Inflammatory macrophage treated with lipopolysaccharide for 4 hours (primary cell): Measurements from ENCODE around the gene MATCAP1.
A peak's percentile ranks its signal among the peaks of the same experiment; 100 is the strongest.

Source experiments
- DNase-seq: peaks from one replicate; pipeline ENCODE4 v3.0.0-alpha.2; 2020

Gene MATCAP1

GRCh38 chr16:67190448-67191399 lies 7.0 kb upstream of the MATCAP1 start:
- DNase-seq = no peak

GRCh38 chr16:67190041-67190440 lies 6.3 kb upstream of the MATCAP1 start, which contains the start of gene EXOC3L1:
EXOC3L1 (minus strand) TSS chr16:67190136; CDS start chr16:67189676, 460 bp downstream.
- DNase-seq = no peak

DNA sequence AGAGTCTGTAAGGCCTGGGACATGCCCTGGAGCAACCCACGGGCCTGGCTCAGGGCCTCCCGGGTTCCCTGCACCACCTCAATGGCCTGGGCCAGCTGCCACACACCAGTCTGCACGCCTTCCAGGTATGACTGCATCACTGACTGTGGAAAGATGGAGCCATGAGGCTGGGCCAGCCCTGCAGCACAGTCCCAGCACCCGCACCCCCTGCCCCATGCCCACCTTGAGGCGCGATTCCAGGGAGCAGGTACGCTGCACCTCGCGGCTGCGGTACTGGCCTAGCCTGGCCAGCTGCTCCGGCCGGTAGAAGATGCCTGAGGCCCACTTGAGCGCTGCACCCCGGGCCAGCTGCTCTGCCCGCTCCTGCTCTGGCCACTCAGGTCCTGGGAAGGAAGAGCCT lies 5.0 kb upstream of the MATCAP1 start:
- DNase-seq = no peak

- DNase-seq = no peak
These were observed 4.6 kb upstream of the MATCAP1 start for GRCh38 chr16:67188323-67188722.

- no peak for DNase-seq
These were observed 3.6 kb upstream of the MATCAP1 start for GRCh38 chr16:67187175-67187890.

- no peak for DNase-seq
These were observed 2.8 kb upstream of the MATCAP1 start for GRCh38 chr16:67186550-67186950.

DNA sequence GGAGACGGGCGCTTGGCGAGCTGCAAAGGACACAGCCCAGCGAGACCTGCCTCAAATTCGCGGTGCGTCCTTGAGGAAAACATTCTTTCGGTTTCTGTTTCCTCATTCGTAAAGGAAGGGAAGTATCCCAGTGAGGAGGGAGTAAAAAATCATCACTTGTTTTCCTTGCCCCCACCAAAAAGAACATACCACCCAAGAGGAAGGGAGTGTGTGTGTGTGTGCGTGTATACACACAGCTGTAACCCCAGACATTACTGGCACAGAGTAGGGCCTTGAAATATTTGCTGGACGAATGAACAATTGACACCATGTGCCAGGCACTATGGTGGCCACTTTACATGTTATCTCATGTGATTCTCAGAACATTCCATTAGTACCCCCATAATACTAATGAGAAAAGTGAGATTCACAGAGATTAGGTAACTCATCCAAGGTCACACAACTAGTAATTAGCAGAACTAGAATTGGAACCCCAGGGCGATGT lies 1.9 kb upstream of the MATCAP1 start:
- DNase-seq = no peak

GRCh38 chr16:67184995-67185650 lies 1.4 kb upstream of the MATCAP1 start:
- peak; percentile 86 for DNase-seq

DNA sequence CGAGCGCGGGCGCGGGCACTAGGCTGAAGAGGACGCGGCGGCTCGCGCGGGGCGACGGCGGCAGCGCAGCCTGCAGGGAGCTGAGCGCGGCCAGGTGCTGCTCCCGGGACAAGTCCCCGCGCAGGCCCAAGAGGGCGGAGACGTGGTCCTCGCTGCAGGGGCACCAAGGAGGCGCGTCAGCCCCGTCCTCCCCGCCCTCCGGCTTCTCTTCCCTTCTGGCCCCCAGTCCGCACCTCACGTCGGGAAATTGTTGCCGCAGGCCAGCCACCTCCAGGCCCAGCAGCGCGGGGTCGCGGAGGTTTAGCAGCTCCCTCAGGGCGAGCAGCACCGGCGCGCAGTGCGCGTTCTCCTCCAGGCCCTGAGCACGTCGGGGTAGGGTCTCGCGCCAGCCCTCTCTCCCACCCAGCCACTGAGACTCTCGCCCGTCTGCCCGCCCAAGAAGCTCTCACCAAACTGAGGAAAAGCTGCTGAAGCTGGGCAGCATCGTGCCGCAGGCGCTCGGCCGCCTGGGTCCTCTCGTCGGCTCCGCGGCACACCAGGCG lies 761 bp upstream of the MATCAP1 start:
- DNase-seq = no peak

GRCh38 chr16:67183284-67183626 lies 508 bp downstream of the MATCAP1 start:
- no peak for DNase-seq

DNA sequence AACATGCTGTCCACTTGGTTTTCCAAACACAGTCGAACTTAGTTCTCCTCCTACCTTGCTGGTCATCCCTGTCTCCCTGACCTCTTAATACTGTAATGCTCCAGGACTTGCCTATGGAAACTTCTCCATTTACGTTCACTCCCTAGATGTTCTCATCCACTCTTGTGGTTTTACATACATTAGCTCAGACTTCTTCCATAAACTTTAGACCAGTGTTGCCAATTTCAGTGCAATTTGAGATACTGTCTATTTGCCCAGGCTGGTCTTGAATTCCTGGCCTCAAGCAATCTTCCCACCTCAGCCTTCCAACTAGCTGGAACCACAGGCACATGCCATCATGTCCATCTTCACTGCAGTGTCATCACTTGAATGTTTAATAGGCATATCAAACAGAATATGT lies 1.5 kb downstream of the MATCAP1 start:
- peak; percentile 26 for DNase-seq

DNA sequence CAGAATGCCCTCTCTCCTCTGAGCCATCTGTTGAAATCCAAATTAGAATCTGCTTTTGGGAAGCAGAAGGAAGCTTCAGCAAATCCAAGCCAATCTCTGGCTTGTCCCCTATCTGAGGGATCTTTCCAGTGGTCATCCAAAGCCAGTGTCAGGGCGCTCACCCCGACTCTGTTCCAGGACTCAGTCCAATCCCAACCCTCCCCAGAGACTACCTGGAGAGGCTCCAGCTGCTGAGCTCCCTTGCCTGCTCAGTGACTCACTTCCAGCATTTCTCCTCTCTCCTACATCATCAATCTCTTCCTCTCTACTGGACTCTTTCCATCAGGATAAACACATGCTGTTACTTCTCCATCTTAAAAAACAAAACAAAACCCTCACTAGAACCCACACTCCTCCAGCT lies 2.4 kb downstream of the MATCAP1 start:
- DNase-seq = no peak

GRCh38 chr16:67180166-67180565 lies 3.6 kb downstream of the MATCAP1 start:
- no peak for DNase-seq

DNA sequence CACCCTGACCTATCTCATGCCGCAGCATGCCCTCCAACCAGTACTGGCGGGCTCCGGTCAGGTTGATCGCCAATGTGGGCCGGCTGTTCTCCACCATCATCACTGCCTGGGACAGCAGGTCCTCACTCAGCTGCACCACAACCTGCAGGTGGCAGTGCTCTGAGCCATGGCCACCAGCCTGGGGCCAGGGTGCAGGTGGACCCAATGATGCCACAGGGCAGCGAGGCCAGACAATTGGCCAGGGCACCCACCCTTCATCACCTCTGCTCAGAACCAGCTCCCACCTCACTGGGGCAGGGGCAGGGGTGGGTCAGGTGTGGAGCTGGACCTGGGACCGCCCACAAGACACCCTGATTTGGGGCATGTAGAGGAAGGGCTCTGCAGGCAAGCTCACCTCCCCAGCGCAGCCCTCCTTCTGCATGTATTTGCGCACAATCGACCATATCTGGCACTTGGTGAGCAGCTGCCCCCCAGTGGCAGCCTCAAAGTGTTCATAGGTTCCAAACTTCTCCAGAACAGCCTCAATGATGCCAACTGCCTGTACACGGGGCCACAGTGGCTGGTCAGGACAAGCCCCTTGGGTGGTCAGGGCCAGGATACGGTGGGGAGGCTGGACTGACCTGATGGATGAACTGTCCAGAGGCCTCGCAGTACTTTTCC lies 4.2 kb downstream of the MATCAP1 start:
- DNase-seq = no peak

GRCh38 chr16:67177743-67178699 lies 5.7 kb downstream of the MATCAP1 start:
- peak; percentile 47 for DNase-seq

DNA sequence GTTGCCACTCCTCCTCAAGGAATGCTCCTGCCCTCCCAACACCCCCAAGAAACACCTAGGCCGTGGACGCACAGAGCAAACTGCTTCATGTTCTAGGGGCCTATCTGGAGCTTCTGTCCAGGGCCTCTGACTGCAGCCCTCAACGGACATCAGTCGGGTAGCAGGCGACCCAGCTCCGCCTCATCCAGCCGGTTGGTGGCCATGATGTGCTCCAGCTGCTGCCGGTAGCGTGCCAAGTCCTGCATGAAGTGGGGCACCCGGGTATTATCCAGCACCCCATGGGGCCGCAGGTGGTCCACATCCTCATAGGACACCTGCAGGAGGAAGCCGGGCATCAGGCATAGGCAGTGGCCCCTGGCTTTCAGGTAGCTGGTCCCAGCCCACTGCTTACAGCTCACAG lies 7.1 kb downstream of the MATCAP1 start:
- DNase-seq = no peak

DNA sequence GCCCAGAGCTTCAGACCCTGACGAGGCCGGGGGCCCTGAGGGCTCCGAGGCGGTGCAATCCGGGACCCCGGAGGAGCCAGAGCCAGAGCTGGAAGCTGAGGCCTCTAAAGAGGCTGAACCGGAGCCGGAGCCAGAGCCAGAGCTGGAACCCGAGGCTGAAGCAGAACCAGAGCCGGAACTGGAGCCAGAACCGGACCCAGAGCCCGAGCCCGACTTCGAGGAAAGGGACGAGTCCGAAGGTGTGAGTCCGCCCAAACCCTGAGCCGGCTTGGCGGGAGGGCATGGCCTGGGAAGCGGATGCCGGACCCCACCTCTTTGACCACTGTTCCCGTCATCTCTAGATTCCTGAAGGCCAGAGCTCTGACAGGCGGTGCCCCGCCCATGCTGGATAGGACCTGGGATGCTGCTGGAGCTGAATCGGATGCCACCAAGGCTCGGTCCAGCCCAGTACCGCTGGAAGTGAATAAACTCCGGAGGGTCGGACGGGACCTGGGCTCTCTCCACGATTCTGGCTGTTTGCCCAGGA lies 9.0 kb downstream of the MATCAP1 start:
- DNase-seq = no peak

- peak; percentile 64 for DNase-seq
These were observed 9.7 kb downstream of the MATCAP1 start for GRCh38 chr16:67173808-67174705.

GRCh38 chr16:67173323-67173722 lies 10.4 kb downstream of the MATCAP1 start:
- no peak for DNase-seq
